Subcutaneous abdominal adipose tissue (tissue), 5 donors: ENCODE measurements around the gene MRRF.

Source experiments
- H3K27ac ChIP-seq: one replicate; pipeline ENCODE4 v1.7.0; 2013; ENCODE audit warnings: low read depth, mild to moderate bottlenecking, inconsistent platforms, low read length, moderate library complexity
- H3K27me3 ChIP-seq, 5 donors: one replicate each; pipeline ENCODE4 v1.7.0; 2013; ENCODE audit warnings: low read length in 5 of 5, inconsistent platforms in 1 of 5; ENCODE audit not compliant: control insufficient read depth in 5 of 5, insufficient read depth in 4 of 5
- H3K36me3 ChIP-seq, 5 donors: one replicate each; pipeline ENCODE4 v1.7.0; 2013; ENCODE audit warnings: low read length in 5 of 5; ENCODE audit not compliant: control insufficient read depth in 5 of 5, insufficient read depth in 5 of 5
- H3K4me1 ChIP-seq, 5 donors: one replicate each; pipeline ENCODE4 v1.7.0; 2013; ENCODE audit warnings: low read length in 5 of 5, mild to moderate bottlenecking in 3 of 5, moderate library complexity in 1 of 5; ENCODE audit not compliant: control insufficient read depth in 5 of 5, insufficient read depth in 5 of 5
- H3K4me3 ChIP-seq, 5 donors: one replicate each; pipeline ENCODE4 v1.7.0; 2013; ENCODE audit warnings: low read length in 5 of 5, low read depth in 1 of 5
- H3K9ac ChIP-seq, 5 donors: one replicate each; pipeline ENCODE4 v1.7.0; 2013; ENCODE audit warnings: low read length in 5 of 5, mild to moderate bottlenecking in 4 of 5, moderate library complexity in 3 of 5
- H3K9me3 ChIP-seq, 5 donors: one replicate each; pipeline ENCODE4 v1.7.0; 2013; ENCODE audit warnings: low read length in 5 of 5; ENCODE audit not compliant: control insufficient read depth in 5 of 5
- donor health status: healthy.
- donor health status: healthy.
- donor health status: healthy.
- donor health status: healthy.
- donor health status: healthy.

Gene MRRF

GRCh38 chr9:122336866-122337555, 72.3 kb downstream of the MRRF start:
- no peak overlapping the region for H3K27ac ChIP-seq
- H3K36me3 ChIP-seq: no peaks in the 10 kb centered on the region
- H3K27me3 ChIP-seq: peaks cover 0 to 11% (median 5%) of the 10 kb centered on the region in 5 donors
- H3K9me3 ChIP-seq: no peaks in the 10 kb centered on the region
- H3K9ac ChIP-seq: no peak overlapping the region
- H3K4me3 ChIP-seq: no peak overlapping the region
- peaks cover 0 to 40% (median 4%) of the 10 kb centered on the region in 5 donors for H3K4me1 ChIP-seq

- Histone ChIP-seq H3K9me3 (no peaks in the 10 kb centered on the region), H3K27me3 (peaks cover 0 to 11% (median 5%) of the 10 kb centered on the region in 5 donors), H3K36me3 (no peaks in the 10 kb centered on the region), H3K9ac (no peak overlapping the region), H3K27ac (no peak overlapping the region), H3K4me1 (peaks cover 0 to 35% (median 4%) of the 10 kb centered on the region in 5 donors), H3K4me3 (no peak overlapping the region)
Measured at GRCh38 chr9:122337556-122337929, 72.9 kb downstream of the MRRF start.

- H3K4me3 ChIP-seq: no peak overlapping the region
- no peaks in the 10 kb centered on the region for H3K9me3 ChIP-seq
- peaks cover 0 to 31% (median 4%) of the 10 kb centered on the region in 5 donors for H3K4me1 ChIP-seq
- no peaks in the 10 kb centered on the region for H3K36me3 ChIP-seq
- peaks cover 0 to 11% (median 5%) of the 10 kb centered on the region in 5 donors for H3K27me3 ChIP-seq
- H3K9ac ChIP-seq: no peak overlapping the region
- no peak overlapping the region for H3K27ac ChIP-seq
Measured at GRCh38 chr9:122338536-122338935, 73.9 kb downstream of the MRRF start.

- Histone ChIP-seq H3K4me1 (peaks cover 0 to 31% (median 4%) of the 10 kb centered on the region in 5 donors), H3K9me3 (no peaks in the 10 kb centered on the region), H3K4me3 (no peak overlapping the region), H3K36me3 (no peaks in the 10 kb centered on the region), H3K27me3 (peaks cover 0 to 11% (median 5%) of the 10 kb centered on the region in 5 donors), H3K9ac (no peak overlapping the region), H3K27ac (no peak overlapping the region)
Measured at GRCh38 chr9:122338994-122339393, 74.3 kb downstream of the MRRF start.

- no peak overlapping the region for H3K27ac ChIP-seq
- no peaks in the 10 kb centered on the region for H3K9me3 ChIP-seq
- peaks cover 0 to 11% (median 5%) of the 10 kb centered on the region in 5 donors for H3K27me3 ChIP-seq
- H3K4me3 ChIP-seq: no peak overlapping the region
- H3K9ac ChIP-seq: no peak overlapping the region
- peaks cover 0 to 31% (median 4%) of the 10 kb centered on the region in 5 donors for H3K4me1 ChIP-seq
- H3K36me3 ChIP-seq: no peaks in the 10 kb centered on the region
Measured at GRCh38 chr9:122339579-122339978, 74.9 kb downstream of the MRRF start.

GRCh38 chr9:122340161-122340560, 75.5 kb downstream of the MRRF start:
- H3K27ac ChIP-seq: no peak overlapping the region
- peak overlapping the region in 1 of 5 donors; percentile 3 for H3K9ac ChIP-seq
- H3K9me3 ChIP-seq: no peaks in the 10 kb centered on the region
- H3K36me3 ChIP-seq: no peaks in the 10 kb centered on the region
- H3K4me3 ChIP-seq: no peak overlapping the region
- peaks cover 0 to 11% (median 5%) of the 10 kb centered on the region in 5 donors for H3K27me3 ChIP-seq
- H3K4me1 ChIP-seq: peaks cover 0 to 31% (median 4%) of the 10 kb centered on the region in 5 donors

- Histone ChIP-seq H3K4me1 (peaks cover 4 to 40% (median 9%) of the 10 kb centered on the region in 5 donors), H3K36me3 (no peaks in the 10 kb centered on the region), H3K27ac (no peak overlapping the region), H3K27me3 (peaks cover 0 to 6% (median 0%) of the 10 kb centered on the region in 5 donors), H3K9ac (no peak overlapping the region), H3K9me3 (no peaks in the 10 kb centered on the region), H3K4me3 (no peak overlapping the region)
Measured at GRCh38 chr9:122342323-122343050, 77.8 kb downstream of the MRRF start.

GRCh38 chr9:122346478-122347347, 82.0 kb downstream of the MRRF start:
- Histone ChIP-seq H3K9ac (peak overlapping the region in 4 of 5 donors; percentile 60 to 74 (median 64)), H3K27ac (no peak overlapping the region)

GRCh38 chr9:122347348-122348287, 82.9 kb downstream of the MRRF start:
- Histone ChIP-seq H3K9ac (peak overlapping the region in 4 of 5 donors; percentile 60 to 74 (median 64)), H3K9me3 (no peaks in the 10 kb centered on the region), H3K4me1 (peaks cover 0 to 26% (median 15%) of the 10 kb centered on the region in 5 donors), H3K36me3 (no peaks in the 10 kb centered on the region), H3K4me3 (peak overlapping the region; percentile 62 to 71 (median 67)), H3K27ac (no peak overlapping the region), H3K27me3 (no peaks in the 10 kb centered on the region)

More at GRCh38 chr9:122346478-122347347, 82.0 kb downstream of the MRRF start:
- H3K4me1 ChIP-seq: peaks cover 0 to 26% (median 15%) of the 10 kb centered on the region in 5 donors
- H3K27me3 ChIP-seq: no peaks in the 10 kb centered on the region
- H3K4me3 ChIP-seq: peak overlapping the region; percentile 62 to 71 (median 67)
- no peaks in the 10 kb centered on the region for H3K9me3 ChIP-seq
- H3K36me3 ChIP-seq: no peaks in the 10 kb centered on the region
